HFFc6 (cell line): ENCODE measurements around the gene FAM236B. TPM values are rescaled to one million over a fixed set of nuclear protein-coding genes. Genes with fewer than 3 reads are reported as not detected.
"Not testable (repeated sequence)": the region's sequence is repeated elsewhere in the genome, so short reads cannot be mapped to it uniquely, and the experiment has no call there.

ENCODE experiments used
- DNase-seq: peaks from one replicate; pipeline ENCODE4 v3.0.0-alpha.2; 2018
- H3K27ac Mint-ChIP-seq: 2 replicates; pipeline ENCODE4 v1.8.0; 2020; ENCODE audit warnings: mild to moderate bottlenecking, mixed read lengths
- H3K27me3 Mint-ChIP-seq: 2 replicates; pipeline ENCODE4 v1.8.0; 2021; ENCODE audit warnings: mild to moderate bottlenecking, moderate library complexity, mixed read lengths; ENCODE audit not compliant: insufficient read depth
- H3K36me3 Mint-ChIP-seq: 2 replicates; pipeline ENCODE4 v1.8.0; 2021; ENCODE audit warnings: low read depth, mixed read lengths
- H3K4me1 Mint-ChIP-seq: 2 replicates; pipeline ENCODE4 v1.8.0; 2020; ENCODE audit warnings: low read depth, mixed read lengths
- H3K4me3 Mint-ChIP-seq: 2 replicates; pipeline ENCODE4 v1.8.0; 2020; ENCODE audit warnings: mild to moderate bottlenecking, moderate library complexity, mixed read lengths
- H3K9me3 Mint-ChIP-seq: 2 replicates; pipeline ENCODE4 v1.8.0; 2020; ENCODE audit warnings: mild to moderate bottlenecking, mixed read lengths
- long read RNA-seq: library from polyadenylated mRNA; unstranded; transcript quantifications from one replicate; pipeline ENCODE4 v2.0.0, GENCODE V29; 2019
- total RNA-seq, 6 experiments: library from RNA; stranded (reverse); fragmentation: NEBNext Ultra II Directional; extraction: Animal tissue kit (Norgen Biotek cat#: 25700); gene quantifications; 2 replicates in 1 of 6; 3 replicates in 5 of 6; pipeline ENCODE4 v1.2.3, GENCODE V29; 2021

FAM236B gene
- total RNA-seq = not detected
- long read RNA-seq = 0 reads

DNA sequence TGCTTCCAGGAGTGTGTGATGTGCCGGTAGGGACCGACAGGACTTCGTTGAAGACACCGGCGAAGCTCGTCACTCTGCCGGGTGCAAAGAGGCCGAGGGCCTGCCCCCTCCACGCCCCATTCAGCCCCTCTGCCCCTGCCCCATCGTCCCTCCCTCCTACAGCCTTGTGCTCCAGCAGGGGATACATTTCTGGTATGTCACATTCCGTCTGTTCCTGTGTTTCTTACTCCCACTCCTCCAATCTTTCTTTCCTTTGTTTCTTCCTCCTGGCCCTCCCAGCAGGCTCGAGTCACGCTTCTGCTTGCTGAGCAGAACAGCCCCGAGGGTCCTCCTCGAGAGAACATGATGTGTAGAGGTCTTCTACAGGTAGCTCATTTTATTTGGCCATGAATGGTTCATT, at the start of gene FAM236B:
TSS of gene FAM236B (minus strand) at position 101 of the 400 bp plus-strand sequence. CDS start at position 1, 100 bp downstream.
- DNase-seq, H3K9me3 Mint-ChIP-seq: not testable (repeated sequence)

DNA sequence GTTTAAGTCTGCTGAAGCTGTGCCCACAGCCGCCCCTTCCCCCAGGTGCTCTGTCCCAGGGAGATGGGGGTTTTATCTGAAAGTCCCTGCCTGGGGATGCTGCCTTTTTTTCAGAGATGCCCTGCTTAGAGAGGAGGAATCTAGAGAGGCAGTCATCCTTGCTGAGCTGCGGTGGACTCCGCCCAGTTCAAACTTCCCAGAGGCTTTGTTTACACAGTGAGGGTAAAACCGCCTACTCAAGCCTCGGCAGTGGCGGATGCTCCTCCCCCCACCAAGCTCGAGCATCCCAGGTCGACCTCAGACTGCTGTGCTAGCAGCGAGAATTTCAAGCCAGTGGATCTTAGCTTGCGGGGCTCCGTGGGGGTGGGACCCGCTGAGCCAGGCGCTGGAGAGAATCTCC, 48.2 kb upstream of the FAM236B start:
- H3K9me3 Mint-ChIP-seq, DNase-seq, H3K27ac Mint-ChIP-seq, H3K36me3 Mint-ChIP-seq, H3K4me1 Mint-ChIP-seq, H3K4me3 Mint-ChIP-seq, H3K27me3 Mint-ChIP-seq: not testable (repeated sequence)

More for the DNA sequence above, at the start of gene FAM236B:
- not testable (repeated sequence) for H3K27me3 Mint-ChIP-seq, H3K27ac Mint-ChIP-seq, H3K4me3 Mint-ChIP-seq, H3K4me1 Mint-ChIP-seq, H3K36me3 Mint-ChIP-seq

DNA sequence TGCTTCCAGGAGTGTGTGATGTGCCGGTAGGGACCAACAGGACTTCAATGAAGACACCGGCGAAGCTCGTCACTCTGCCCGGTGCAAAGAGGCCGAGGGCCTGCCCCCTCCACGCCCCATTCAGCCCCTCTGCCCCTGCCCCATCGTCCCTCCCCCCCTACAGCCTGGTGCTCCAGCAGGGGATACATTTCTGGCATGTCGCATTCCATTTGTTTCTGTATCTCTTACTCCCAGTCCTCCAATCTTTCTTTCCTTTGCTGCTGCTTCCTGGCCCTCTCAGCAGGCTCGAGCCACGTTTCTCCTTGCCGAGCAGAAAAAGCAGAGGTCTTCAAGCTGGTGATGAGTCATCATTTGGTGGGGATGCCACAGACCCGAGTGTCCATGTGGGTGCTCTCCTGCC, 25.6 kb upstream of the FAM236B start, which contains the start of gene FAM236D:
TSS of gene FAM236D (minus strand) at position 101 of the 400 bp plus-strand sequence. CDS start at position 1, 100 bp downstream.
- H3K9me3 Mint-ChIP-seq, H3K27me3 Mint-ChIP-seq, H3K27ac Mint-ChIP-seq, DNase-seq, H3K4me3 Mint-ChIP-seq, H3K4me1 Mint-ChIP-seq, H3K36me3 Mint-ChIP-seq: not testable (repeated sequence)

DNA sequence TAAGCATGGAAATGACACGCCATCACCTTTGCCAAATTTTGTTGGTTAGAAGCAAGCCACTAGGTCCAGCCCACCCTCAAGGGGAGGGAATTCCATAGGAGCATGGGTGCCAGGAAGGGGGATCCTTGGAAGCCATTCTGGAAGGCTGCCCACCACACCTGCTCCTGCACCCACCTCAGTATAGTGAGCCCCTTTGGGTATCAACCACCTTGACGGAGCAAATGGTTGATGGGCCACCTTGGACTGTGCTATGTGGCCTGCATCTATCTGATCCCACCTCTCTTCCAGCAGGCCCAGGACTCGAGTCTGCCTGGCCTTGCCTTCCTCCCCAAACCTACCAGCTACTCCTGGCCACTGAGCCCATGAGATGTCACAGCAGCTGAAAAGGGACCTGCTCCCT, 7.9 kb upstream of the FAM236B start:
- H3K4me1 Mint-ChIP-seq, H3K4me3 Mint-ChIP-seq, H3K27ac Mint-ChIP-seq: not testable (repeated sequence)

DNA sequence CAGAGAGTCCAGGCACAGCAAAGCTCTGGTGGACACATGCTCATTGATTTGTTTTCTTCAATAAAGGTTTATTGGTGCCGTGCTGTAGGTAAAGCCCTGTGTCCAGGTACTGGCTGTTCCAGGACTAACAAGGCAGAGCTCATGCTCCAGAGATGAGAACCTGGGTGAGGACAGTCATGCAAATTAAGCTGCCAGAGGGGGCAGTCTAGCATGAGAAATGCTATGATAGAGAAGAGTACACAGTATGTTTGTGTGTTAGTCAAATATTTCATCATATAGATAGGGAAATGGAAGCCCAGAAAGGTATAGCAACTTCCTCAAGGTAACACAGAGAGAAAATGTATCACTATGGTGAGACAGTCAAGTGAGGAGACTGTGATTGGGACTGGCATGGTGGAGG, 5.7 kb upstream of the FAM236B start:
- not testable (repeated sequence) for H3K9me3 Mint-ChIP-seq, DNase-seq, H3K36me3 Mint-ChIP-seq, H3K4me3 Mint-ChIP-seq, H3K27ac Mint-ChIP-seq, H3K27me3 Mint-ChIP-seq, H3K4me1 Mint-ChIP-seq

More for the DNA sequence above, 7.9 kb upstream of the FAM236B start:
- not testable (repeated sequence) for H3K27me3 Mint-ChIP-seq, H3K36me3 Mint-ChIP-seq, DNase-seq, H3K9me3 Mint-ChIP-seq

DNA sequence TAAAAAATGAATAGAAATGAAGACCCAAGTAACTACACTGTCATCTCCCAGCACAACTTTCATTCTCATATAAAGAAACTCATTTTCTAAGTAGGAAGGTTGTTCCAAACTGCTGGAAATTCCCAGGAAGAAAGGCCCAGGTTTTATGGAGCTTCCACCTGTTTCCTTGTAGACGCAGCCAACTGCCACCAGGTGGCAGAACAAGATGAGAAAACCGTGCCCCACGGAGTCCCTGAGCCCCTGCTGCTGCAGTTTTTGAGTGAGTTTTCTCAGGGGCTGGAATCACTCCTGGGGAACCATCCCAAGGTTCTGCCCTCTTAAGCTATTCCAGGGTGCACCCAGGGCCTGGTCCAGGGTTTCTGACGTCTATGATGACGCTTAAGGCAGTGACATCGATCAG, 1.5 kb upstream of the FAM236B start:
- H3K27ac Mint-ChIP-seq, H3K4me1 Mint-ChIP-seq, DNase-seq, H3K36me3 Mint-ChIP-seq, H3K27me3 Mint-ChIP-seq, H3K9me3 Mint-ChIP-seq, H3K4me3 Mint-ChIP-seq: not testable (repeated sequence)

DNA sequence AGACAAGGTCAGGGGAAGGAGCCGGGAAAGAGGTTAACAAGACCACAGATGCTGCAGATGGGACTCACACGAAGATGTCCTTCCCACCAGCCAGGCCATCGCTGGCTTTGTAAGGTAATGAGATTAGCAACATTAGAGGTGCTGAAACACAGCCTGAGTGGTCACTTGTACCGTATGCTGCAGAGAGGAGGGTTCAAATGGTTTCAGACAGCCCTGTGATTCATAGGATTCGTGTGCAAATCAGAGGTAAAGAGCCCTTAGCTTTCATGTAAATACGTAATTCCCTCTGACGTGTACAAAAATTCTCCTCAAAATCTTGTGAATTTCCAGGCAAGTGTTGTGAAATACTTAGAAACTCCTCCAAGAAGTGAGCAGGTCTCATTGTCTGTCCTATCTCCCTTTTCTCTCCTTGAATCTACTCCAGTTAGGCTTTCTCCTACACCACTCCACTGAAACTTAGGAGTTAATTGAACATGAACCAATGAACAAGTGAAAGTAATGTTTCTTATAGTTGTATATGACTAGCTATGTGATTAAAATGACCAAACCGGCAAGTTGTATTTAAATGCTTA, 991 bp upstream of the FAM236B start:
- not testable (repeated sequence) for H3K9me3 Mint-ChIP-seq, H3K27ac Mint-ChIP-seq, H3K4me3 Mint-ChIP-seq, DNase-seq, H3K4me1 Mint-ChIP-seq, H3K36me3 Mint-ChIP-seq, H3K27me3 Mint-ChIP-seq

DNA sequence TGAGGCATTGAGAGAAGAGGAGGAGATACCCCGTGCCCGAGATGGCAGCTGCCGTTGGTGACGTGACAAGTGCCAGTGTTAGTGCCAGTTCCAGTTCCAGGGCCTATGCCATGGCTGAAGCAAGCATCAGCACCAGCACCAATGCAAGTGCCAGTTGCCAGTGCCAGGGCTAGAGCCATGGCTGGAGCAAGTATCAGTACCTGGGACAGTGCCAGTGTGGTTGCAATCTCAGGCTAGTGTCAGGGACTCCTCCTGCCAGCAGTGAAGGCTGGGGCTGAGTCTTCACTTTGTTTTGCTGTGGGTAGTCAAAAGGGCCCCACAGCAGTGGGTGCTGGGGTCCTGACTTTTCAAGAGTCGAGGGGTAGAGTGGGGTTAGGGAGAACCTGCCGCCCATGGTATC, 4.3 kb downstream of the FAM236B start:
- H3K27ac Mint-ChIP-seq, H3K9me3 Mint-ChIP-seq, H3K4me1 Mint-ChIP-seq, H3K27me3 Mint-ChIP-seq, H3K36me3 Mint-ChIP-seq, DNase-seq, H3K4me3 Mint-ChIP-seq: not testable (repeated sequence)

DNA sequence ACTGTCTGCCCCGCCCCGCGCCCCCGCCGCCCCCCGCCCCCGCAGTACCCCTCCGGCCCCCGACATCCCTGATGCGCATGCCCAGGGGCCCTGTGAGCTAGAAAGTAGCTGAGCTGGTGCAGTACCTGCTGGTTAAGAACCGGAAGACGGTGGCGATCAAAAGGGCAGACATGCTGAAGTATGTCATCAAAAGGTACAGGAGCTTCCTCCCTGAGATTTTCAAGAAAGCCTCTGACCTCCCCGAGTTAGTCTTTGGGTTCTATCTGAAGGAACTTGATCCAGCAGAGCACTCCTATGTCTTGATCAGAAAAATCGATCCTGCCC, 5.0 kb downstream of the FAM236B start:
- not testable (repeated sequence) for H3K4me1 Mint-ChIP-seq, H3K9me3 Mint-ChIP-seq, H3K27ac Mint-ChIP-seq, DNase-seq, H3K36me3 Mint-ChIP-seq, H3K27me3 Mint-ChIP-seq, H3K4me3 Mint-ChIP-seq

DNA sequence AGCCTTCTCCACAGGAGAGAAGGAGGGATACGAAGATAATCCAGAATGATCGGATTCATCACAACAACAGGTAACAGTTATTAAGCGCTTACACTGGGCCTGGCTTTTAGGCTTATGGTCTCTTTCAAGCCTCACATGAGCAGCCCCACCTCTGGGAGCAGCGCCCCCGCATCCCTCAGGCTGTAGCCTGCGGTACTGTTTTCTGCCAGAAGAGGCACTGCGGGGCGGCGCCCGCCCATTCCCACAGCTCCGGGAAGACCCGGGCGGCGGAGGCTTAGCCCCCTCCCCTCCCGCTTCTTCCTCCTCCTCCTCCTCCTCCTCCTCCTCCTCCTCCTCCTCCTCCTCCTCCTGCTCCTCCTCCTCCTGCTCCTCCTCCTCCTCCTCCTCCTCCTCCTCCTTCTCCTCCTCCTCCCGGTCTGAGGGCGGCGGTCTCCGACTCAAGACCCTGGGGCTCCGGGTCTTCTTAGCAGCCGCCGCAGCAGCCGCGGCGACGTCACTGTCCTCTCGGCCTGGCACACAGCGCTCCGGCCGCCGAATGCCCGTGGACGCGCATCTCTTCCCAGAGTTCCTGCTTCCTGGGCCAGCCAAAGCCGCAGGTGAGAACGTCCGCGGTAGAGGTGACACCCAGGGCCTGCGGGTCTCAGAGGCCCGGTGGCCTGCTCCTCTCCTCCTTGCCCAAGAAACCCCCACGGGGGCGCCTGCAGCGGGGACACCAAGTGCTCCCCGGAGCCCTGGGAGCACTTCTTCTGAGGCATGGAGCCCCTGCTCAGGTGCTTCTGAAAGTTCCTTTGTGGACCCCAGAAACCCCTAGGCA, 5.6 kb downstream of the FAM236B start, which contains the start of gene DMRTC1B:
TSS of gene DMRTC1B (plus strand) at position 238 of the 814 bp plus-strand sequence. CDS start 68,246 bp downstream, outside the sequence.
- not testable (repeated sequence) for H3K4me1 Mint-ChIP-seq, H3K27ac Mint-ChIP-seq, H3K9me3 Mint-ChIP-seq, H3K36me3 Mint-ChIP-seq, DNase-seq, H3K27me3 Mint-ChIP-seq, H3K4me3 Mint-ChIP-seq

DNA sequence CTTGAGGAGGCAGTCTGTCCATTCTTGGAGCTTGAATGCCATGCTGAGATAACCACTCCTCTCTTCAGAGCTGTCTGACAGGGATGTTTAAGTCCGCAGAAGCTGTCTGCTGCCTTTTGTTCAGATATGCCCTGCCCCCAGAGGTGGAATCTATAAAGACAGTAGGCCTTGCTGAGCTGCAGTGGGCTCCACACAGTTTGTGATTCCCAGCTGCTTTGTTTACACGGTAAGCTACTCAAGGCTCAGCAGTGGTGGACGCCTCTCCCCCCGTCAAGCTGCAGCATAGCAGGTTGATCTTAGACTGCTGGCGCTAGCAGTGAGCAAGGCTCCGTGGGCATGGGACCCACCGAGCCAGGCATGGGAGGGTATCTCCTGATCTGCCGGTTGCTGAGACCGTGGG, 22.0 kb downstream of the FAM236B start:
- H3K27ac Mint-ChIP-seq, DNase-seq, H3K36me3 Mint-ChIP-seq, H3K9me3 Mint-ChIP-seq, H3K27me3 Mint-ChIP-seq, H3K4me3 Mint-ChIP-seq, H3K4me1 Mint-ChIP-seq: not testable (repeated sequence)

DNA sequence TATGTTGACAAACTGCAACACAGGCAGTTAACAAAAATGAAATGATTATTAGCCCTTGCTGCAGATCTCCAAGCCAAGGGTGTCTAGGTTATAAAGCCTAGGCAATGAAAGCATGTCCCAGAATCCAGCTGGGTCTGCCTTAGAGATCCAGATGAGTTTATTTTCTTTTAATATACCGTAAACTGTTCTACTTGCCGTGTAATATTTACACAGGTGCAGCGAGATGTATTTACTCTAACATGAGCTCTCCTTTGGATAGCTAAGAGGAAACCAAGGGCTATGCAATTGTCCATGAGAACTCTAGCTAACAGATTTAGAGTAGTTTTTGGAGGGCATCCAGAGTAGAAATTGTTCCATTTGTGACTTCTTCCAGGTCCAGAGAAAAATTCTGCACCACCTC, 33.9 kb downstream of the FAM236B start:
- not testable (repeated sequence) for DNase-seq, H3K36me3 Mint-ChIP-seq, H3K27ac Mint-ChIP-seq, H3K4me1 Mint-ChIP-seq, H3K4me3 Mint-ChIP-seq, H3K9me3 Mint-ChIP-seq, H3K27me3 Mint-ChIP-seq

DNA sequence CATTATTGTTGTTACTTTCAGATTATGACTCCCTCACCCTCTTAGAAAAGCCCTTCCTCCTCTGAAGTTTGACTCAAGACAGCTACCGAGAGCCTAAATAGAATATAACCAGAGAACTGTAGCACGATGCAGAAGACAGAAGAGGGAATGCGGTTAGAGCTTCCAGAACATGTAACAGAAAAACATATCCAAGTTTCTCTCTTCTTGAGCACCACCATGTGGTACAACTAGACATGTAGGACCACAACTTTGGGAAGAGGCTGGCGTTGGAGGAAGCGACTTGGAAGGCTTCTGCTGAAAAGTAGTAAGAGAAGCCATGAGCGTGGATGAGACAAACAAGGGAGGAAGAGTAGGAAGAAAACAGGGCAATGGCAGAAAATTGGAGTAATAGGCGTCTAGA, 36.9 kb downstream of the FAM236B start:
- not testable (repeated sequence) for H3K9me3 Mint-ChIP-seq, H3K27ac Mint-ChIP-seq, H3K4me3 Mint-ChIP-seq, H3K27me3 Mint-ChIP-seq, DNase-seq, H3K4me1 Mint-ChIP-seq, H3K36me3 Mint-ChIP-seq
